ENCODE results near the gene UBE2E2.
"Not testable (repeated sequence)": the region's sequence is repeated elsewhere in the genome, so short reads cannot be mapped to it uniquely, and the experiment has no call there.

The UBE2E2 gene

DNA sequence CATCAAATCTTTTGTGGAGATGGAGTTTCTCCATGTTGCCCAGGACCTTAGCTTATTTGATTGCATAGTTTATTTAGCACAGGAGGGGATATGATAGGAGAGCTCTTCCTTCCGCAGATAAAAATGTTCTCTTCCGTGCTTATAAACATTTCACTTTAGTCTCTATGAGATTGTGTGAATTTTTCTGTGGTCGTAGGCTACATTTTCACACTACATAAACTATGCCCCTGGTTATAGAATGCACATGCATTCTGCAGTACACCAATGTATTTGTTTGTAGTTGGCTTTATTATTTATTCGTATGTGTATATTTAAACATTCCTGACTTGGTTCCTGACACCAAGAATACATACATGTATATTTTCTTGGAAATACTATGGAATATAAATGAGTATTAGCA, 139.2 kb downstream of the UBE2E2 start:
- no peak for TF ChIP-seq CTCF (IDR thresholded peaks at IDR 0.05; ENCODE audit: low read depth, low read length, missing control alignments)
- H3K4me3 ChIP-seq (replicated peaks; ENCODE audit: low read depth, low read length), result no peak overlapping the region
- DNase-seq (ENCODE audit: extremely low read depth, low read depth), result no peak

GRCh38 chr3:23343509-23343908, 140.4 kb downstream of the UBE2E2 start:
- no peak overlapping the region for H3K4me3 ChIP-seq (replicated peaks; ENCODE audit: low read depth, low read length)
- DNase-seq (ENCODE audit: extremely low read depth, low read depth), result no peak
- TF ChIP-seq CTCF (IDR thresholded peaks at IDR 0.05; ENCODE audit: low read depth, low read length, missing control alignments), result no peak

- no peak for TF ChIP-seq CTCF (IDR thresholded peaks at IDR 0.05; ENCODE audit: low read depth, low read length, missing control alignments)
- no peak for DNase-seq (ENCODE audit: extremely low read depth, low read depth)
Measured at GRCh38 chr3:23344886-23345285, 141.8 kb downstream of the UBE2E2 start.

DNA sequence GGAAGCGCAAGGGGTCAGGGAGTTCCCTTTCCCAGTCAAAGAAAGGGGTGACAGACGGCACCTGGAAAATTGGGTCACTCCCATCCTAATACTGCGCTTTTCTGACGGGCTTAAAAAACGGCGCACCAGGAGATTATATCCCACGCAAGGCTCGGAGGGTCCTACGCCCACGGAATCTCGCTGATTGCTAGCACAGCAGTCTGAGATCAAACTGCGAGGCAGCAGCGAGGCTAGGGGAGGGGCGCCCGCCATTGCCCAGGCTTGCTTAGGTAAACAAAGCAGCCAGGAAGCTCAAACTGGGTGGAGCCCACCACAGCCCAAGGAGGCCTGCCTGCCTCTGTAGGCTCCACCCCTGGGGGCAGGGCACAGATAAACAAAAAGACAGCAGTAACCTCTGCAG, 146.3 kb downstream of the UBE2E2 start:
- not testable (repeated sequence) for DNase-seq (ENCODE audit: extremely low read depth, low read depth)

More at GRCh38 chr3:23344886-23345285, 141.8 kb downstream of the UBE2E2 start:
- no peak overlapping the region for H3K4me3 ChIP-seq (replicated peaks; ENCODE audit: low read depth, low read length)

GRCh38 chr3:23356169-23356568, 153.0 kb downstream of the UBE2E2 start:
- no peak for TF ChIP-seq CTCF (IDR thresholded peaks at IDR 0.05; ENCODE audit: low read depth, low read length, missing control alignments)
- H3K4me3 ChIP-seq (replicated peaks; ENCODE audit: low read depth, low read length), result no peak overlapping the region
- DNase-seq (ENCODE audit: extremely low read depth, low read depth), result no peak

More for the DNA sequence above, 146.3 kb downstream of the UBE2E2 start:
- H3K4me3 ChIP-seq (replicated peaks; ENCODE audit: low read depth, low read length), result not testable (repeated sequence)

DNA sequence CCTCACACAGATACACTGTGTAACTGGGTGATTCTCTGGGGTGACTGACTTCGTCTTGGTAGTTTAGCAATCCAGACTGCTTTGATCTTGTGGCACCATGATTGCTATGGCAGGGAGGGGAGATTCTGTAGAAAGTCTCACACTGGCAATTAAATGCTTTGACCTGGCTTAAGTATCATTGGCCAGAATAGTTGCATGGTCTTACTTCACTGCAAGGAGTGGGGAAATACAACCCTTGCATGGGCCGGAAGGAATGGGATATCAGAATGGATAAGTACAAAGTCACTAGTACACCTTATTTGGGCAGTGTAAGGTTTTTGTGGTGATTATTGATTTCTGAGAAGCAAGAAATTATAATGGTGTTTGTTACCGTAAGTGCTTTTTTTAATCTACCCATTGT, 153.8 kb downstream of the UBE2E2 start:
- DNase-seq (ENCODE audit: extremely low read depth, low read depth), result no peak
- no peak for TF ChIP-seq CTCF (IDR thresholded peaks at IDR 0.05; ENCODE audit: low read depth, low read length, missing control alignments)
- H3K4me3 ChIP-seq (replicated peaks; ENCODE audit: low read depth, low read length), result no peak overlapping the region

DNA sequence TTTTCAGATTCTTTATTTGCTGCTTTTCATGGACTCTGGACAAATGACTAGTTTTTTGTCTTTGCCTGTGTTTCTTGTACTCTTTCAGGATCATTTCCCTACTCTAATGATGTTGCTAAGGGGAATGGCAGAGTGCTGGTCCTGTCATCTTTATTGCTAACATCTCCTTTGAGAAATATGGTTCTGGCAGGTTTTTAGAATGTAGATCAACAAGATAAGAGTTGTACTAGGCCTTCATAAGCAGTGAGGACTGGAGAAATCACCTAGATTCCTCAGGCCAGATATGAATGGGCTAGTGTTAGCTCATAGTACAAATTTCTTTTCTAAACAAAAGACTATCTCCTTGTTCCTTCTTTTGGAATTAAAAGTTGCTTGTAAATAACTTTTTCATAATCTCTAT, 156.0 kb downstream of the UBE2E2 start:
- no peak overlapping the region for H3K4me3 ChIP-seq (replicated peaks; ENCODE audit: low read depth, low read length)
- DNase-seq (ENCODE audit: extremely low read depth, low read depth), result no peak
- TF ChIP-seq CTCF (IDR thresholded peaks at IDR 0.05; ENCODE audit: low read depth, low read length, missing control alignments), result no peak

All from HFF-Myc (cell line).